ENCODE results near the gene TECR. TPM values are rescaled to one million over a fixed set of nuclear protein-coding genes. Genes with fewer than 3 reads are reported as not detected.

The TECR gene
- total and polyA plus RNA-seq, 2 donors (not counting 3 experiments of a cell fraction or from before 2014, with no cell fraction given): 109 to 193 TPM

DNA sequence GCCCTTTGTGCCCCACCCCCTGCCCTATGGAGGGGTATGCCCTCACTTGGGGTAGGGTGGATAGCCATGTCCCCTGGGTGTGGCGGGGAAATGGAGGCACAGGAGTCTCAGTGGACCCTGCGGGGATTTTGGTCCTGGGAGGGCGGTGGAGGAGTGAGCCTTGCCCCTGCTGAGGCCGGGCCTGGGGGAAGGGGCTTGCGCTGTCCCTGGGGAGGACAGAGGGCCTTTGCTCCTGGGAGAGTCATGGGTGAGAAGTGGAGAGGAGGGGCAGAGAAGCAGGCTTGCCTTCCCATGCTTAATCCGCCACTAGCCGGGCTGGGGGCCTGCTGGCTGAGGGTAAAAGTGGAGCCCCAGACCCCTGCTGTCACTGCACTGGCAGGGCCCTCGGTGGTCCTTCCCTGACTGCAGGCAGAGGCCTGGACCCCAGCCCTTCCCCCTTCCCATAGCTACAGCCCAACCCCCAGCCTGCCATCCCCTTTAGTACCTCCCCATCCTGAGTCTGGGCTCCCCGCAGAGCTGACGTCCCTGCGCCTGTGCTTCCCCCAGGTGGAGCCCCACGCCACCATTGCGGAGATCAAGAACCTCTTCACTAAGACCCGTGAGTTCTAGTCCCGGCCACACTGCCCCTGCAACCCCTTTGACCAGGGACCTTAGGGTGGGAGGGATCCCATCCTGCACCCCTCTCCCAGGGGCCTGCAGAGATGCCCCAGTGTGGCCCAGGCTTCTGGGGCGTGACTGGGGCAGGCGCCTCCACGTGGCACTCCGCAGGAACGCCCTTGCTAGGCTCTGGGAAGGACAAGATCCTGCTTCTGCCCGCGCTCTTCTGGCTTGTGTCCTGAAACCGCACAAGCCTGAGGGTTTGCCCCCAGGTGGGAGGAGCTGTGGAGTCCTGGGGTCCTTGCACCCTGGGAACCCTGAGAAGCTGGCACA is 33.5 kb downstream of the TECR start:
- peaks cover 2% of the 10 kb centered on the region for H3K79me2 ChIP-seq (ENCODE audit: control insufficient read depth, insufficient read depth, low read length)
- no peak overlapping the region for H3K9ac ChIP-seq (replicated peaks; ENCODE audit: extremely low read depth, insufficient read depth, low read length)
- no peak overlapping the region for H2AFZ ChIP-seq (ENCODE audit: low read depth, low read length)
- no peak overlapping the region for H3K4me3 ChIP-seq (replicated peaks in 1 of 3; ENCODE audit: insufficient read depth in 1 of 3, low read depth in 1 of 3, low read length in 3 of 3)
- dilution Hi-C loops (cut with MboI; ENCODE audit: extremely low pct_ligation_motif_present, low sequenced_read_pairs) (no loop called here), intact Hi-C loops (cut with micrococcal nuclease) (no loop called here)
- FAIRE-seq (no peak), DNase-seq (ENCODE audit: low read depth, low spot score) (no peak)
- peaks cover 0 to 11% of the 10 kb centered on the region in 2 experiments for H3K36me3 ChIP-seq (ENCODE audit: control insufficient read depth in 2 of 2, extremely low read depth in 1 of 2, insufficient read depth in 2 of 2, low read length in 2 of 2)
- TF ChIP-seq GATA2 (IDR thresholded peaks at IDR 0.05; ENCODE audit: insufficient read depth, insufficient read length, low read depth, low read length) (no peak), MYC (IDR thresholded peaks at IDR 0.05; ENCODE audit: low read depth, low read length) (no peak), POLR2A (IDR thresholded peaks at IDR 0.05; ENCODE audit: low read depth, low read length) (no peak), EZH2 (IDR thresholded peaks at IDR 0.05; ENCODE audit: borderline replicate concordance, low read depth, low read length, severe bottlenecking) (no peak), FOS (IDR thresholded peaks at IDR 0.05; ENCODE audit: borderline replicate concordance, insufficient read depth, low read length) (no peak), POLR2AphosphoS5 (IDR thresholded peaks at IDR 0.05; ENCODE audit: insufficient read depth, low read depth, low read length) (no peak), JUN (IDR thresholded peaks at IDR 0.05; ENCODE audit: borderline replicate concordance, insufficient read depth, insufficient read length, low read depth) (no peak)
- TF ChIP-seq, protein P1, sequence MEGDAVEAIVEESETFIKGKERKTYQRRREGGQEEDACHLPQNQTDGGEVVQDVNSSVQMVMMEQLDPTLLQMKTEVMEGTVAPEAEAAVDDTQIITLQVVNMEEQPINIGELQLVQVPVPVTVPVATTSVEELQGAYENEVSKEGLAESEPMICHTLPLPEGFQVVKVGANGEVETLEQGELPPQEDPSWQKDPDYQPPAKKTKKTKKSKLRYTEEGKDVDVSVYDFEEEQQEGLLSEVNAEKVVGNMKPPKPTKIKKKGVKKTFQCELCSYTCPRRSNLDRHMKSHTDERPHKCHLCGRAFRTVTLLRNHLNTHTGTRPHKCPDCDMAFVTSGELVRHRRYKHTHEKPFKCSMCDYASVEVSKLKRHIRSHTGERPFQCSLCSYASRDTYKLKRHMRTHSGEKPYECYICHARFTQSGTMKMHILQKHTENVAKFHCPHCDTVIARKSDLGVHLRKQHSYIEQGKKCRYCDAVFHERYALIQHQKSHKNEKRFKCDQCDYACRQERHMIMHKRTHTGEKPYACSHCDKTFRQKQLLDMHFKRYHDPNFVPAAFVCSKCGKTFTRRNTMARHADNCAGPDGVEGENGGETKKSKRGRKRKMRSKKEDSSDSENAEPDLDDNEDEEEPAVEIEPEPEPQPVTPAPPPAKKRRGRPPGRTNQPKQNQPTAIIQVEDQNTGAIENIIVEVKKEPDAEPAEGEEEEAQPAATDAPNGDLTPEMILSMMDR (IDR thresholded peaks at IDR 0.05; ENCODE audit: extremely low read depth in 1 of 2, insufficient read depth in 1 of 2, low read depth in 1 of 2, low read length in 2 of 2): no peak
- TF ChIP-seq, protein P2, sequence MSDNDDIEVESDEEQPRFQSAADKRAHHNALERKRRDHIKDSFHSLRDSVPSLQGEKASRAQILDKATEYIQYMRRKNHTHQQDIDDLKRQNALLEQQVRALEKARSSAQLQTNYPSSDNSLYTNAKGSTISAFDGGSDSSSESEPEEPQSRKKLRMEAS (IDR thresholded peaks at IDR 0.05; ENCODE audit: insufficient read depth, insufficient read length): no peak
- H4K20me1 ChIP-seq (replicated peaks; ENCODE audit: control insufficient read depth, extremely low read depth, insufficient read depth, low read length): no peaks in the 10 kb centered on the region
- CTCF ChIA-PET: interaction anchor here (1.6 kb wide), 1 partner anchor 124 kb away, joined by 4 read pairs; no protein-coding TSS in a partner anchor
- POLR2A ChIA-PET: no interaction called here
- no peaks in the 10 kb centered on the region for H3K27me3 ChIP-seq (ENCODE audit: control insufficient read depth in 2 of 2, insufficient read depth in 2 of 2, low read length in 2 of 2)
- H3K4me1 ChIP-seq (ENCODE audit: control insufficient read depth, extremely low read depth, insufficient read depth, low read length): peaks cover 6% of the 10 kb centered on the region
- no peak overlapping the region for H3K4me2 ChIP-seq (ENCODE audit: insufficient read depth, low read length)
- BruUV-seq (replicated peaks): no TSS peak
- no peak overlapping the region for H3K27ac ChIP-seq (ENCODE audit: insufficient read depth, low read depth, low read length)
- H3K9me3 ChIP-seq (replicated peaks; ENCODE audit: control insufficient read depth, insufficient read depth, low read length): no peaks in the 10 kb centered on the region
- no peaks in the 10 kb centered on the region for H3K9me1 ChIP-seq (replicated peaks; ENCODE audit: control insufficient read depth, extremely low read depth, insufficient read depth, low read length)
